ENCODE results near the gene SH3BGR.

DNA sequence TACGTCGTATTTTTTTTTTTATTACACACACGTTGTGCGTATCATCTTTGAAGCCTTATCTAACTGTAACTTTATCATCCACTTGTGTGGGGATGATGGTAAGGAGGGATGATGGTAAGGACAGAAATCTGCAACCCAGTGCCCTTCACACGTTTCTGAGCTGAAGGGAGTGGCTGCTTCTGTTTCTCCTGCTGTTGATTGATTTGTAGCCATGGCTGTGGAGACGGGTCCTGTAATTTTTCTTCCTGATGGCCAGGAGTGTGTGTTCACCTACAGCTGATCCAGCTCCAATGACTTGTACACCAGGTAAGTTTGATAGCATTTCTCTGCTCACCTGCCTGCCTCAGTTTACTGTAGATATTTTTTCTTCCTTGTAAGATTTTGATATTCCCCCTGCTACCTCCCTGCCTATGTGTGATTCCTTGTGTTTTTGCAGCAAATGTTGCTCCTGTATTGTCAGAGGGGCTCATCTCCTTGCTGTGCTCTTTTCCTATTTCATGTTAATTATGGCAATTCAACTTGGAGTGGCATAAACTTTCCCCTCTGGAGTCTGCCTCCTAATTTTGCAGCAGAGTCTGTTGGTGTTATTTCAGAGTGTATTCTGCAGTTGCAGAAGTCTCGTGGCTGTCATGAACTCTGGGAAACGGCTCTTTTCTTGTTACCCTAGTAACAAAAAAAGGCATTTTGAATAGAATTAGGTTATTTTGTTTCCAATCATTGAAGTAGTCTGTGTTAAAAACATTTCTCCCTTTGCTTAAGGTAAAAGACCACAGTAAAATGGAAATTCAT lies 64.1 kb downstream of the SH3BGR start:
- no peak for TF ChIP-seq ZNF8 (CRISPR knock-in tag; IDR thresholded peaks at IDR 0.05)
- TF ChIP-seq TSHZ2 (CRISPR knock-in tag; IDR thresholded peaks at IDR 0.05) = no peak
- no peak for TF ChIP-seq RARB (CRISPR knock-in tag; IDR thresholded peaks at IDR 0.05)
- TF ChIP-seq ZFP30 (CRISPR knock-in tag; IDR thresholded peaks at IDR 0.05) = no peak
- no peak for TF ChIP-seq PPARA (CRISPR knock-in tag; IDR thresholded peaks at IDR 0.05; ENCODE audit: borderline replicate concordance)
